Neuronal stem cell (in vitro differentiated cells): ENCODE measurements around the gene RNF11.

Source experiments
- DNase-seq: peaks from one replicate; pipeline ENCODE4 v3.0.0-alpha.2; 2013; ENCODE audit warnings: low spot score
- H2AFZ ChIP-seq: one replicate; pipeline ENCODE4 v1.6.1; 2013; ENCODE audit warnings: mild to moderate bottlenecking, low read length, inconsistent platforms
- H2AK5ac ChIP-seq: 2 replicates; pipeline ENCODE4 v1.6.1; 2013; ENCODE audit warnings: low read depth, mild to moderate bottlenecking, inconsistent platforms, low read length, moderate library complexity, mixed read lengths
- H2BK120ac ChIP-seq: 2 replicates; pipeline ENCODE4 v1.6.1; 2013; ENCODE audit warnings: low read depth, mild to moderate bottlenecking, inconsistent platforms, low read length, moderate library complexity, mixed read lengths
- H2BK12ac ChIP-seq: one replicate; pipeline ENCODE4 v1.6.1; 2013; ENCODE audit warnings: low read length, inconsistent platforms
- H2BK15ac ChIP-seq: 2 replicates; pipeline ENCODE4 v1.6.1; 2013; ENCODE audit warnings: mild to moderate bottlenecking, low read length, inconsistent platforms, mixed read lengths
- H2BK5ac ChIP-seq: one replicate; pipeline ENCODE4 v1.6.1; 2013; ENCODE audit warnings: inconsistent platforms, mild to moderate bottlenecking, low read length, moderate library complexity
- H3K14ac ChIP-seq: one replicate; pipeline ENCODE4 v1.6.1; 2013; ENCODE audit warnings: low read length, inconsistent platforms
- H3K18ac ChIP-seq: 2 replicates; pipeline ENCODE4 v1.6.1; 2013; ENCODE audit warnings: low read length, inconsistent platforms
- H3K23ac ChIP-seq: 2 replicates; pipeline ENCODE4 v1.6.1; 2013; ENCODE audit warnings: low read depth, mild to moderate bottlenecking, mixed read lengths, low read length, inconsistent platforms; ENCODE audit not compliant: poor library complexity
- H3K27ac ChIP-seq: replicated peaks from 3 replicates; pipeline ENCODE4 v1.5.1; 2013; ENCODE audit warnings: low read length, inconsistent platforms
- H3K27me3 ChIP-seq, 3 experiments: 2 replicates each; pipeline ENCODE4 v1.6.1; 2013; ENCODE audit warnings: low read length in 3 of 3, mild to moderate bottlenecking in 2 of 3, inconsistent platforms in 1 of 3, low read depth in 1 of 3, mixed read lengths in 1 of 3, moderate library complexity in 1 of 3; ENCODE audit not compliant: control insufficient read depth in 3 of 3, insufficient read depth in 3 of 3
- H3K36me3 ChIP-seq, 2 donors: replicated peaks in 1 of 2; 2 replicates each; pipeline ENCODE4 v1.6.1; 2013; ENCODE audit warnings: low read length in 2 of 2; ENCODE audit not compliant: control insufficient read depth in 2 of 2, insufficient read depth in 2 of 2
- H3K4ac ChIP-seq: 2 replicates; pipeline ENCODE4 v1.6.1; 2013; ENCODE audit warnings: inconsistent platforms, mild to moderate bottlenecking, low read length, moderate library complexity
- H3K4me1 ChIP-seq, 2 donors: 1 replicate in 1 of 2; 2 replicates in 1 of 2; pipeline ENCODE4 v1.6.1; 2013; ENCODE audit warnings: low read length in 2 of 2, low read depth in 1 of 2; ENCODE audit not compliant: control insufficient read depth in 2 of 2, insufficient read depth in 1 of 2
- H3K4me2 ChIP-seq: one replicate; pipeline ENCODE4 v1.6.1; 2013; ENCODE audit warnings: mild to moderate bottlenecking, low read length, inconsistent platforms; ENCODE audit not compliant: insufficient read depth, poor library complexity, severe bottlenecking
- H3K4me3 ChIP-seq, 2 donors: 2 replicates each; pipeline ENCODE4 v1.5.1; 2013; ENCODE audit warnings: low read length in 2 of 2, mild to moderate bottlenecking in 2 of 2, inconsistent platforms in 1 of 2, moderate library complexity in 1 of 2
- H3K79me1 ChIP-seq: one replicate; pipeline ENCODE4 v1.6.1; 2013; ENCODE audit warnings: low read depth, mild to moderate bottlenecking, inconsistent platforms, low read length, moderate library complexity
- H3K9ac ChIP-seq: one replicate; pipeline ENCODE4 v1.6.1; 2013; ENCODE audit warnings: mild to moderate bottlenecking, low read depth, low read length, inconsistent platforms; ENCODE audit not compliant: poor library complexity
- H3K9me3 ChIP-seq, 2 donors: replicated peaks in 1 of 2; 2 replicates each; pipeline versions ENCODE3 to v1.6.1; 2013; ENCODE audit warnings: low read length in 2 of 2, mild to moderate bottlenecking in 2 of 2, inconsistent platforms in 1 of 2, low read depth in 1 of 2, mixed read lengths in 1 of 2, moderate library complexity in 1 of 2; ENCODE audit not compliant: control insufficient read depth in 2 of 2, insufficient read depth in 1 of 2
- H4K8ac ChIP-seq: one replicate; pipeline ENCODE4 v1.6.1; 2013; ENCODE audit warnings: low read depth, mild to moderate bottlenecking, inconsistent platforms, low read length, moderate library complexity
- H4K91ac ChIP-seq: one replicate; pipeline ENCODE4 v1.6.1; 2013; ENCODE audit warnings: low read length, low read depth, mild to moderate bottlenecking, inconsistent platforms; ENCODE audit not compliant: poor library complexity
- WGBS, 2 donors: extraction: QIAGEN DNeasy Blood & Tissue Kit; methylation state at CpG; one replicate each; pipeline ENCODE4 v1.1.7; 2013; ENCODE audit warnings: missing lambda C conversion rate in 2 of 2, mixed read lengths in 1 of 2; ENCODE audit not compliant: insufficient read length in 2 of 2, insufficient replicate concordance in 1 of 2; ENCODE audit errors: extremely low coverage in 2 of 2; 5-methylcytosine and 5-hydroxymethylcytosine counted together

Gene RNF11

GRCh38 chr1:51290489-51290847, 54.4 kb downstream of the RNF11 start:
- Histone ChIP-seq H3K27me3 (no peaks in the 10 kb centered on the region), H3K36me3 (no peaks in the 10 kb centered on the region), H3K4me3 (no peak overlapping the region), H2AK5ac (no peak overlapping the region), H2AFZ (no peak overlapping the region), H3K4ac (no peak overlapping the region), H3K4me1 (no peaks in the 10 kb centered on the region), H4K8ac (no peak overlapping the region), H2BK120ac (no peak overlapping the region), H3K9me3 (no peaks in the 10 kb centered on the region), H3K14ac (no peak overlapping the region), H3K4me2 (no peak overlapping the region), H2BK5ac (no peak overlapping the region), H3K79me1 (no peaks in the 10 kb centered on the region), H2BK15ac (no peak overlapping the region), H3K18ac (no peak overlapping the region), H3K23ac (no peak overlapping the region), H2BK12ac (no peak overlapping the region), H3K9ac (no peak overlapping the region), H3K27ac (no peak overlapping the region), H4K91ac (no peak overlapping the region)
- no CpG with 5 or more reads among the region's 5 CpGs for WGBS, 2 donors
- no peak for DNase-seq

GRCh38 chr1:51293898-51294515, 57.9 kb downstream of the RNF11 start:
- Histone ChIP-seq H3K18ac (peak overlapping the region; percentile 36), H3K36me3 (no peaks in the 10 kb centered on the region), H3K14ac (no peak overlapping the region), H2BK120ac (no peak overlapping the region), H2BK5ac (no peak overlapping the region), H3K4me2 (no peak overlapping the region), H3K9ac (no peak overlapping the region), H2AFZ (no peak overlapping the region), H2AK5ac (no peak overlapping the region), H3K79me1 (no peaks in the 10 kb centered on the region), H4K8ac (no peak overlapping the region), H2BK12ac (no peak overlapping the region), H3K9me3 (no peaks in the 10 kb centered on the region), H4K91ac (no peak overlapping the region), H3K23ac (no peak overlapping the region), H3K4me1 (peaks cover 0 to 2% of the 10 kb centered on the region in 2 donors), H3K27ac (no peak overlapping the region), H3K4me3 (no peak overlapping the region), H2BK15ac (no peak overlapping the region), H3K27me3 (no peaks in the 10 kb centered on the region), H3K4ac (no peak overlapping the region)
- no peak for DNase-seq
- WGBS, 2 donors = no CpG with 5 or more reads among the region's 13 CpGs

- Histone ChIP-seq H2BK12ac (no peak overlapping the region), H3K4me3 (no peak overlapping the region), H3K4me2 (no peak overlapping the region), H2AFZ (no peak overlapping the region), H2BK15ac (no peak overlapping the region), H3K9ac (no peak overlapping the region), H3K14ac (no peak overlapping the region), H3K4me1 (peaks cover 0 to 2% of the 10 kb centered on the region in 2 donors), H3K23ac (no peak overlapping the region), H3K36me3 (no peaks in the 10 kb centered on the region), H2BK5ac (peak overlapping the region; percentile 71), H2BK120ac (no peak overlapping the region), H3K27ac (no peak overlapping the region), H3K18ac (no peak overlapping the region), H3K27me3 (no peaks in the 10 kb centered on the region), H2AK5ac (no peak overlapping the region), H4K8ac (no peak overlapping the region), H3K79me1 (no peaks in the 10 kb centered on the region), H3K9me3 (peaks cover 0 to 2% of the 10 kb centered on the region in 2 donors), H4K91ac (no peak overlapping the region), H3K4ac (no peak overlapping the region)
- WGBS, 2 donors = no CpG with 5 or more reads among the region's 11 CpGs
- DNase-seq = no peak
Measured at GRCh38 chr1:51294566-51295184, 58.6 kb downstream of the RNF11 start.

- Histone ChIP-seq H2BK15ac (peak overlapping the region; percentile 38), H3K23ac (no peak overlapping the region), H2BK12ac (no peak overlapping the region), H3K36me3 (no peaks in the 10 kb centered on the region), H3K27me3 (no peaks in the 10 kb centered on the region), H3K9me3 (peaks cover 0 to 2% of the 10 kb centered on the region in 2 donors), H2BK5ac (peak overlapping the region; percentile 2), H2BK120ac (no peak overlapping the region), H3K14ac (peak overlapping the region; percentile 50), H3K4me1 (peaks cover 0 to 2% of the 10 kb centered on the region in 2 donors), H4K8ac (no peak overlapping the region), H3K27ac (no peak overlapping the region), H3K4me2 (no peak overlapping the region), H2AFZ (peak overlapping the region; percentile 95), H3K18ac (no peak overlapping the region), H3K4me3 (no peak overlapping the region), H4K91ac (no peak overlapping the region), H2AK5ac (peak overlapping the region; percentile 76), H3K9ac (no peak overlapping the region), H3K79me1 (no peaks in the 10 kb centered on the region), H3K4ac (no peak overlapping the region)
- no CpG with 5 or more reads among the region's 17 CpGs for WGBS, 2 donors
- no peak for DNase-seq
Measured at GRCh38 chr1:51295926-51296325, 59.9 kb downstream of the RNF11 start.
